HG03565 (cell line): ENCODE results near the gene TMEM44.
"Not testable (repeated sequence)": the region's sequence is repeated elsewhere in the genome, so short reads cannot be mapped to it uniquely, and the experiment has no call there.

ENCODE experiments used
- ATAC-seq: cut with Tn5 transposase; IDR thresholded peaks from one replicate; pipeline ENCODE4 v1.9.1; 2021; ENCODE audit warnings: mild to moderate bottlenecking, moderate library complexity; ENCODE audit not compliant: unreplicated experiment

Gene TMEM44

GRCh38 chr3:194612221-194612620 is 21.0 kb downstream of the TMEM44 start:
- ATAC-seq = no peak

DNA sequence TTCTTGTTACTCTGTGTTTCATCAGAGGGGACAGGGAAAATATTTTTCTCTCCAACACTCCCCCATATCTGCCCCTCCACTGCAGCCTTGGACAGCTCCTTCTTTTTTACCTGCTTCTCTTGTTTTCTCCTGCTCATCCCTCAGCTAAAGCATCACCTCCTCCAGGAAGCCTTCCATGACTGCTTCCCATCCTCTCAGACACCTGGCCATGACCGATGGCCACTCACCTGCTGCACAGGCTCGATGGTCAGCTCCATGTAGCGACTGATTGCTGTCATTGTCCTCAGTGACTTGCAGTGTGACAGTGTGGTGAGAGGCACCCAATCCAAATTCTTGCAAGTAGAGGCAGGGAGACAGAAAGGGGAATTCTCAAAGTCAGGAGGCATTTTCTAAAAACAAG is 22.5 kb downstream of the TMEM44 start:
- ATAC-seq = no peak

- no peak for ATAC-seq
Observed at GRCh38 chr3:194609601-194610000, 23.6 kb downstream of the TMEM44 start.

DNA sequence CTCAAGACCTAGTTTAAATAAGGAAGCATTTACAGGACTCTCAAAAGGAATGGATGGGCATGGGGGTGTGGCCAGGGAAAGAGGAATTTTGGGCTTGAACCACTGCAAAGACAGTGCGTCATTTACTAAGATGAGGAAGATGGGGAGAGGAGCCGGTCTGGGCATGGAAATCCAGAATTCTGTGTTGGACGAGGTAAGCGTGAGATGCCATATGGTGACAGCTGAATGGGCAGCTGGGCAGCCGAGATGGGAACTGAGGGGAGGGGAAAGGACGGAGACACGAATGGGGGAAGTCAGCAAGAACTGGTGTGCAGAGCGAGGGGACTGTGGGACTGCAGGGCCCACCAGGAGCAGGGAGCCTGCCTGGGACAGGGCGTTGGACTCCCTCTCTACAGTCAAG is 24.2 kb downstream of the TMEM44 start:
- ATAC-seq = no peak

DNA sequence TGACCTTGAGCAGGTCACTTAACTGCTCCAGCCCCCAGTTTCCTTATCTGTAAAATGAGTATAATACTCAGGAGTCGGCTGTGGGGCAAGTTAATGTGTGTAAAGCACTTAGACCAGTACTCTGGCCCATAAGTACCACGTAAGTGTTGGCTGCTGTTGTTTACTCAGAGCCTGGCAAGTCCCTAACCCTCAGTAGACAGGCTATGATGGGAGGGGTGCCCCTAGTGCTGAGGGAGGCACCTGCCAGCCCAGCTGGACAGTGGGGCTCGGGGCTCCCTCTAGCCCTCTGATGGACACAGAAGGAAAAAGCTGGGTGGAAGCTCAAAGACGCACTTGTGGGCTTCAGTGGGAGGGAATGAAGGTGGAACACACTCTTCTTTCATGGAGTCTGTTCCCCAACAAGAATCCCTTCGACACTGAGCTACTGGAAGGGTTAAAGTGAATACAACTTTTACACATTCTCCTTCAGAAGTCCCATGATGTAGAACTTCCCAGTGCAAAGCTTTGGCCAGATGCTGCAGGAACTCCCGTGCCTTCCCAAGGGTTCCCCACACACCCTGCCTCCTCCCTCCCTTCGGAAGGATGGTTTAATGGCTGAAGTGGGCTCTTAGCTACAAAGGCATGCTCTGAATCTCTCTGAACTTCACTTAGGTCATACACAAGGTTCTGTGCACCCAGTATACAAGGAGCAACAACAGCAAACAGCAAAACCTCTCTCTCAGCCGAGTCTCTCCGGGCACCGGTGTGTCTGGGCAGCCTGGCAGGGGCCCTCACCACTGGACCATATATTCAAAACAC is 25.4 kb downstream of the TMEM44 start:
- no peak for ATAC-seq

- ATAC-seq = no peak
Observed at GRCh38 chr3:194606941-194607340, 26.3 kb downstream of the TMEM44 start.

DNA sequence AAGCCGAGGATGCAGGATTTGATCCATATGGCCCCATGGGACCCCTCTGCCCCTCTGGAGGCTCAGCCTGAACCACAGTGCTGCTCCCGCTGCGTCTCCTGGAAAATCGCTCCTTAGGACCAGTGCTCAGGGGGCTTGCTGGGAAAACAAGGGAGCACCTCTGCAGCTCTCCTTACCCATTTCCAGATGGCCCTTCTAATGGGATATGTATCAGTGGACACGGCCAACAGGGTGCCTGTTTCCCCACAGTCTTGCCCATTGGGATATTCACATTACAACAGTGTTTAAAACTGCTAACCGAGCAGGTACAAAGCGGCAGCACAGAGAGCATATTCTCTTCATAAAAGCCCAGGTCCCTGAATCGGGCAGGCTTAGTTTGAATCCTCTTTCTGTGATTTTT is 27.1 kb downstream of the TMEM44 start:
- ATAC-seq = no peak

GRCh38 chr3:194605314-194605713 is 27.9 kb downstream of the TMEM44 start:
- ATAC-seq = not testable (repeated sequence)

DNA sequence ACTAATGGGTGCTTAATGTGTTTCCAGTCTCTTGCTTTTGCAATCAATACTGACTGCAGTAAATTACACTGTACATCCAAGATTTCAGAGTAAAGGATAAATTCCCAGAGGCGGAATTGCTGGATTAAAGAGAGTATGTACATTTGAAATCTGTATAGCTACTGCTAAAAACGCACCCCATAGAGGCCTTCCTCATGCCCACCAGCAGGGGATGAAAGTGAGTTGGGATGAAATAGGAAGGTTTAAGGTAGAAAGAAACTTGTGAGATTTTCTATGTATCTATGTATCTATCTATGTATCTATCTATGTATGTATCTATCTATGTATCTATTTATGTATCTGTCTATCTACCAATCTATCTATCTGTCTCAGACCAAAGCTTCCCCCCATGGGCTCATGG is 28.4 kb downstream of the TMEM44 start:
- no peak for ATAC-seq

DNA sequence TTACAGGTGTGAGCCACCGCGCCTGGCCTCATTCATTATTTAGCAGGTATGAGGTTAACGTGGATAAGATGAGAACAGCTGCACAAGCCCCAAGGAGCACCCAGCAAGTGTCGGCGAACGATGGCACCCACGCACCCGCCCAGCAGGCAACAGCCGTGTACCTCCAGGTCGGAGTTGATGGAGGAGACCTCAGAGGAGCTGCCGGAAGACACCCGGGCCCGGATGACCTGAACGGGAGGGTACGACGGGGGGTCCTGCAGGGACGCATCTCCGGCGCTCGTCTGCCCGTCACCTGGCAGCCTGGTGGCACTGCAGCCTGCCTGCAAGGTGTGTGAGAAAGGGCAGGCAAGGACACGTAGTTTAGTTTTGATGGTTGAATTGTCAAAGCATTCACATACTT is 29.1 kb downstream of the TMEM44 start:
- no peak for ATAC-seq

- no peak for ATAC-seq
Observed at GRCh38 chr3:194602669-194603171, 30.5 kb downstream of the TMEM44 start.

DNA sequence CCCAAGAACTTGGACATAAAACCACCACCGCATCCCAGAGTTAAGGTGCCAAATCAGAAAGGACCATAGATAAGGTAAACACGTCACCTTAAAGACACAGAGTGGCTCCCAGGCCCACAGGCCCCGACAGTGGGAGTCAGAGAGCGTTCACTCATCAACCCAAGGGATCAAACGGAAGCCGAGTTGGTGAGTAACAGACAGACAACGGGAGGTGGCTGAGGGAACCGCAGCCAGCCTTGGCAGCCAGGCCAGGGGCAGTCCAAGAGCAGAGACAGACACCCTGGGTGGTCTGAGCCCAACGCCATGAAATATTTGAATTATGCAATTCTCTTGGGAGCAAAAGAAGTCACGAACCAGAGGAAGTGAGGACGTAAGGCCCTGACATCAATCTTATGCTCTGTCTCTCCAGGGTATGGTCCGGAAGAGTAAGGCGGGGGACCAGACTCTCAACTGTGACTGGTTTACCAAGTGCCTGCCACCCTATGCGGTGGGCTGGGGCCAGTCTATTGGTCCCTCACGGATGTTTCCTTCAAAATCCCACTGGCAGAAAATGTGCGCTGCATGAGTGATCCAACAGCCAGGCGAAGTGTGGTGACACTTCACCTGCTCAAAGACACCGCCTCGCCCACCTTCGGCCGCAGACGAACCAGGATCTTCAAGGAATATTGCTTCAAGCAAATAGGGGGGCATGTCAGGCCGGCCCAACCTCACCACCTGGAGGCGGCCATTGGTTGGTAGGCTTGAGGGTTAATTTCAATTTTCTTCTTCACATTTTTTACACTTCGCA is 34.3 kb downstream of the TMEM44 start:
- ATAC-seq = no peak

DNA sequence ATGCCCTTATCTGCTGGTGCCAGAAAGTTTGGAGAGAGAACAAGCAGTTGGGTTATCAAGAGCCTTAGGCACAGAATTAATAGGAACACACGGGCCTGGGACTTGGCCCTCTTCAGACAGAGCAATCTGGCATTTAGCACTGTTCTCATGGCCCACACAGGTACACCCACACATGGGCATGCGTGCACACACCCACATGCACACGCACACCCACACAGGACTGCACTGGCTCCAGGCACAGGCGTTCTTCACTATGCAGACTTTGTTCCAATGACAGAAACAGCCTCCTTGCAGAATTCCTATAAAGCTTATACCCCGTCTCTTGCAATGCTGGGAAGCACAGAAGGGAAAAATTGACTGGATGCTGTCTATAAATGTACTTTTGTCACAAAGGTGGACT is 36.3 kb downstream of the TMEM44 start:
- ATAC-seq = no peak

- ATAC-seq = no peak
Observed at GRCh38 chr3:194592798-194593752, 40.1 kb downstream of the TMEM44 start.

GRCh38 chr3:194588741-194589140 is 44.5 kb downstream of the TMEM44 start:
- no peak for ATAC-seq

- ATAC-seq = no peak
Observed at GRCh38 chr3:194588236-194588635, 45.0 kb downstream of the TMEM44 start.

GRCh38 chr3:194587438-194587931 is 45.7 kb downstream of the TMEM44 start:
- no peak for ATAC-seq

DNA sequence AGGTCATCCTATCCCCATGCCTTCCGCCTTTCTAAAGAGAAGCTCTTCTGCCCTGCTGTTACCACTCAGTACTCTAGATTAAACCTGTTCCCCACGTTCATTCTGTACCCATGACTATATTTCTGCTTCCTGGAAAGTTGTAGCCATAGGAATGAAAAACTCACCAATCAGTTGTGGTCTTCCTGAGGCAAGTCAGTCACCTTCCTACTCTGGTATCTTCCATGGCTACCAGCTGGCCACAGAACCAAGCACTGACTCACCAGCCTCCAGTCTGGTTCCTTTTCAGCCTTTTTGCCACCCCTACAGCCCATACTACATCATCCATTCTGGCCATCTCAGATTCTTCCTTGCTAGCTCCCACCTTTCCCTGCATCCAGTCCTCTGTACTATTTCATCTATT is 46.4 kb downstream of the TMEM44 start:
- ATAC-seq = no peak

DNA sequence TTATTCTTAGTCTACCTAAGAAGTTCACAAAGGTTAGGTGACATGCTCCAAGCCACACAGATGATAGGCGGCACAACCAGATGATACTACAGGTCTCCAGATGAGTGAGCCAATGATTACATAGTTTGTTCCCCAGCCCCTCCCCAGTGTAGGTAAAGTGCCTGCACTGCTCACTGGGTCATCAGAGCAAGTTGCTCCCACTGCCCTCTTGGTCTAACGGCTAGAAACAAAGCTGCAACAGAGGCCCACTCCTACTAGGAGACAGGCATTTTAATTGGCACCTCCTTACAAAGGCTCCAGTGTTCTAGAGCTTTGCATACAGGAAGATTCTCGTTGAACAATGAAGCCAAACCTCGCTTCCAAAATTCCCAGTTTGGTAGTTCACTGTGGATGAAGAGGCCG is 47.3 kb downstream of the TMEM44 start:
- ATAC-seq = no peak

- no peak for ATAC-seq
Observed at GRCh38 chr3:194584866-194585265, 48.4 kb downstream of the TMEM44 start.

DNA sequence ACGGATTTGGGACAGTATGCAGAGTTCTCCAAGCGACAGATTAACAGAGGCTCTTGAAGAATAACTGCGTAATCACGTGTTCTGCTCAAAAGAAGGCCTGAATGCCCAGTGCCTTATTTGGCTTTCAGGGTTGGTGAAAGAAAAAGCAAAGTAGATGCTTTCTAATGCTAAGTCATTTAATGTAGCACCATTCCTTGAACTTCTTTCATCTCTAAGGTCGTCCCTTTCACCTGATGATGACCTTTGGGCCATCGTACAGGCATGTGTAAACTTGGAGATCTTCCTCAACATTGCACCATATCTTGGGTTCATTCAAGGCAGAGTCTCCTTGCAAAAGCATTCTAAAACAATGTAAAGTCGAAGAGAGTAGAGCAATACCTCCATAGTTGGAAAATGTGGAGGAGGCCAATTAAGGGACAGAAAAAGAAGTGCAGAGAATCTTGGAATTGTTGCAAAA is 48.9 kb downstream of the TMEM44 start:
- no peak for ATAC-seq
